Thyroid gland (tissue), 4 donors: Measurements from ENCODE around the gene TINAGL1. TPM values are rescaled to one million over a fixed set of nuclear protein-coding genes. Genes with fewer than 3 reads are reported as not detected.

Experiments
- DNase-seq, 2 donors: peaks; one replicate each; pipeline ENCODE4 v3.0.0-alpha.2; 2019
- H3K27ac ChIP-seq, 3 donors: fragments of 200-600 bp; sonication (generic); 1 replicate in 2 of 3; 2 replicates in 1 of 3; pipeline ENCODE4 v1.5.1; 2016 to 2019; ENCODE audit warnings: mild to moderate bottlenecking in 1 of 3, moderate library complexity in 1 of 3
- H3K27me3 ChIP-seq: fragments of 200-600 bp; sonication (generic); one replicate; pipeline ENCODE4 v1.5.1; 2019
- H3K36me3 ChIP-seq, 2 donors: fragments of 200-600 bp; sonication (generic); one replicate each; pipeline ENCODE4 v1.5.1; 2016 to 2019
- H3K4me1 ChIP-seq, 2 donors: fragments of 200-600 bp; sonication (generic); one replicate each; pipeline ENCODE4 v1.5.1; 2017 to 2019
- H3K4me3 ChIP-seq, 3 donors: fragments of 200-600 bp; sonication (generic); replicated peaks in 1 of 3; 1 replicate in 2 of 3; 2 replicates in 1 of 3; pipeline ENCODE4 v1.5.1; 2016; ENCODE audit warnings: mild to moderate bottlenecking in 1 of 3
- H3K9me3 ChIP-seq: fragments of 200-600 bp; sonication (generic); one replicate; pipeline ENCODE4 v1.5.1; 2017
- CTCF ChIP-seq, 6 experiments: fragments of 200-600 bp in 3 of 6; fragments of 450-650 bp in 3 of 6; sonication (generic) in 3 of 6; IDR thresholded peaks; one replicate each; pipeline ENCODE4 v1.5.1; 2016 to 2019; ENCODE audit warnings: antibody characterized with exemption in 6 of 6, mild to moderate bottlenecking in 2 of 6, inconsistent platforms in 1 of 6, moderate library complexity in 1 of 6
- POLR2A ChIP-seq, 2 donors: fragments of 450-650 bp; IDR thresholded peaks; one replicate each; pipeline ENCODE4 v1.6.1; 2017; ENCODE audit warnings: antibody characterized with exemption in 2 of 2, mild to moderate bottlenecking in 2 of 2, moderate library complexity in 1 of 2
- WGBS, 2 donors: methylation state at CpG; one replicate each; pipeline ENCODE4 v1.1.5; 2017; 5-methylcytosine and 5-hydroxymethylcytosine counted together
- intact Hi-C: fragments of 100-400 bp; cut with DNase I; formaldehyde crosslinking; loops from one replicate; pipeline ENCODE4 v1.15.1; 2023
- total RNA-seq, 4 donors: library from RNA; depleted of rRNA; stranded (reverse); fragments of >200 nt; gene quantifications; one replicate each; pipeline ENCODE4 v1.2.3, GENCODE V29; 2016

Gene TINAGL1
- total RNA-seq, 4 donors from 2014 or later = 157 to 391 (median 227) TPM

- Histone ChIP-seq H3K36me3 (no peaks in the 10 kb centered on the region), H3K9me3 (no peaks in the 10 kb centered on the region), H3K4me3 (no peak overlapping the region), H3K27ac (no peak overlapping the region), H3K27me3 (no peaks in the 10 kb centered on the region), H3K4me1 (peaks cover 0 to under 1% of the 10 kb centered on the region in 2 donors)
- DNase-seq = no peak
- TF ChIP-seq POLR2A (IDR thresholded peaks at IDR 0.05) (no peak), CTCF (IDR thresholded peaks at IDR 0.05) (no peak)
- intact Hi-C loops = no loop called here
- WGBS, 2 donors = 83 to 88% methylated on average over 7 of the region's 7 CpGs
These were observed 22.7 kb downstream of the TINAGL1 start for GRCh38 chr1:31598980-31599379.

- intact Hi-C loops = no loop called here
- 84 to 87% methylated on average over 2 of the region's 2 CpGs for WGBS, 2 donors
- Histone ChIP-seq H3K27ac (no peak overlapping the region), H3K4me3 (no peak overlapping the region), H3K27me3 (no peaks in the 10 kb centered on the region), H3K9me3 (no peaks in the 10 kb centered on the region), H3K4me1 (no peaks in the 10 kb centered on the region), H3K36me3 (no peaks in the 10 kb centered on the region)
- no peak for DNase-seq
- TF ChIP-seq CTCF (IDR thresholded peaks at IDR 0.05) = no peak
- no peak for TF ChIP-seq POLR2A (IDR thresholded peaks at IDR 0.05)
These were observed 24.3 kb downstream of the TINAGL1 start for GRCh38 chr1:31600641-31601040.

- no peak for TF ChIP-seq CTCF (IDR thresholded peaks at IDR 0.05)
- TF ChIP-seq POLR2A (IDR thresholded peaks at IDR 0.05) = no peak
- no peak overlapping the region for H3K27ac ChIP-seq
- intact Hi-C loops = no loop called here
- H3K9me3 ChIP-seq = no peaks in the 10 kb centered on the region
- WGBS, 2 donors = 98 to 99% methylated on average over 2 of the region's 2 CpGs
- H3K4me1 ChIP-seq = no peaks in the 10 kb centered on the region
- DNase-seq = no peak
- H3K36me3 ChIP-seq = no peaks in the 10 kb centered on the region
- H3K4me3 ChIP-seq = no peak overlapping the region
- H3K27me3 ChIP-seq = no peaks in the 10 kb centered on the region
These were observed 25.8 kb downstream of the TINAGL1 start for GRCh38 chr1:31602081-31602480.

GRCh38 chr1:31605908-31606427 lies 29.7 kb downstream of the TINAGL1 start:
- no peaks in the 10 kb centered on the region for H3K36me3 ChIP-seq
- H3K4me1 ChIP-seq = no peaks in the 10 kb centered on the region
- no peaks in the 10 kb centered on the region for H3K9me3 ChIP-seq
- intact Hi-C loops = no loop called here
- no peaks in the 10 kb centered on the region for H3K27me3 ChIP-seq
- DNase-seq = no peak
- 90 to 97% methylated on average over 4 of the region's 4 CpGs for WGBS, 2 donors
- TF ChIP-seq CTCF (IDR thresholded peaks at IDR 0.05) (no peak), POLR2A (IDR thresholded peaks at IDR 0.05) (no peak)
- no peak overlapping the region for H3K4me3 ChIP-seq
- H3K27ac ChIP-seq = no peak overlapping the region

- no peaks in the 10 kb centered on the region for H3K27me3 ChIP-seq
- H3K9me3 ChIP-seq = no peaks in the 10 kb centered on the region
- TF ChIP-seq CTCF (IDR thresholded peaks at IDR 0.05) (no peak), POLR2A (IDR thresholded peaks at IDR 0.05) (no peak)
- no peaks in the 10 kb centered on the region for H3K4me1 ChIP-seq
- intact Hi-C loops = no loop called here
- WGBS, 2 donors = 80 to 91% methylated on average over 5 of the region's 5 CpGs
- no peak overlapping the region for H3K4me3 ChIP-seq
- no peaks in the 10 kb centered on the region for H3K36me3 ChIP-seq
- H3K27ac ChIP-seq = no peak overlapping the region
- DNase-seq = no peak
These were observed 31.0 kb downstream of the TINAGL1 start for GRCh38 chr1:31607360-31607759.
